A673 (cell line): ENCODE data around the gene MEG3. TPM values are rescaled to one million over a fixed set of nuclear protein-coding genes. Genes with fewer than 3 reads are reported as not detected.

ENCODE experiments used
- BruUV-seq: library from RNA; stranded (reverse); fragments of 400-500 nt; replicated peaks from 2 replicates; lab custom pipeline; 2021; lab: Mats Ljungman, UMichigan
- CTCF ChIA-PET: fragments of 300-600 bp; sonication (Branson Sonifier 250); formaldehyde crosslinking; loops from one replicate; lab custom pipeline; 2022; ENCODE audit warnings: antibody characterized with exemption; lab: Charles Lee
- POLR2A ChIA-PET: fragments of 300-600 bp; sonication (Branson Sonifier 250); formaldehyde crosslinking; loops from one replicate; lab custom pipeline; 2022; ENCODE audit warnings: antibody characterized with exemption; ENCODE audit not compliant: low non-redundant PET; lab: Charles Lee
- DNase-seq: peaks from one replicate; pipeline ENCODE4 v3.0.0-alpha.2; 2015; ENCODE audit warnings: low spot score
- H3K27ac ChIP-seq: fragments of 200-600 bp; sonication (generic); 2 replicates; pipeline ENCODE4 v1.5.1; 2016; ENCODE audit warnings: mixed run types, low read depth, mild to moderate bottlenecking, mixed read lengths, antibody characterized with exemption, low read length; ENCODE audit not compliant: poor library complexity, severe bottlenecking
- H3K27me3 ChIP-seq: fragments of 200-600 bp; sonication (generic); replicated peaks from 2 replicates; pipeline ENCODE4 v1.6.1; 2017; ENCODE audit warnings: mixed run types, low read depth, mild to moderate bottlenecking, mixed read lengths, antibody characterized with exemption, low read length; ENCODE audit not compliant: insufficient read depth, poor library complexity
- H3K36me3 ChIP-seq: fragments of 200-600 bp; sonication (generic); 2 replicates; pipeline ENCODE4 v1.6.1; 2016; ENCODE audit warnings: mixed run types, mild to moderate bottlenecking, mixed read lengths, antibody characterized with exemption, low read length; ENCODE audit not compliant: insufficient read depth, poor library complexity, severe bottlenecking
- H3K4me1 ChIP-seq: fragments of 200-600 bp; sonication (generic); 2 replicates; pipeline ENCODE4 v1.6.1; 2017; ENCODE audit warnings: mixed run types, mild to moderate bottlenecking, mixed read lengths, antibody characterized with exemption, low read length; ENCODE audit not compliant: insufficient read depth, poor library complexity, severe bottlenecking
- H3K4me3 ChIP-seq: fragments of 200-600 bp; sonication (generic); 2 replicates; pipeline ENCODE4 v1.5.1; 2016; ENCODE audit warnings: low read depth, mixed run types, mild to moderate bottlenecking, mixed read lengths, low read length; ENCODE audit not compliant: poor library complexity, severe bottlenecking
- H3K9me3 ChIP-seq: fragments of 200-600 bp; sonication (generic); 2 replicates; pipeline ENCODE4 v1.6.1; 2016; ENCODE audit warnings: mixed run types, low read depth, mild to moderate bottlenecking, mixed read lengths, antibody characterized with exemption, low read length; ENCODE audit not compliant: poor library complexity, severe bottlenecking
- CTCF ChIP-seq: fragments of 300-800, 200-600 bp; sonication (generic); conservative IDR thresholded peaks from 2 replicates; pipeline ENCODE4 v1.5.1; 2017; ENCODE audit warnings: low read depth, mild to moderate bottlenecking, antibody characterized with exemption, low read length, moderate library complexity, mixed read lengths
- EZH2 ChIP-seq: fragments of 200-600 bp; sonication (generic); IDR thresholded peaks from 2 replicates; pipeline ENCODE4 v1.6.1; 2017; ENCODE audit warnings: borderline replicate concordance, low read depth, mild to moderate bottlenecking, mixed read lengths, antibody characterized with exemption, low read length; ENCODE audit not compliant: poor library complexity, severe bottlenecking
- intact Hi-C: fragments of 100-400 bp; cut with micrococcal nuclease; formaldehyde crosslinking; loops from one replicate; pipeline ENCODE4 v1.10.0; 2022; ENCODE audit not compliant: unreplicated experiment
- total RNA-seq: library from RNA; stranded (reverse); gene quantifications from 2 replicates; pipeline ENCODE4 v1.2.3, GENCODE V29; 2021

MEG3 gene
- total RNA-seq, 1 experiment from 2014 or later: 58.7 TPM

GRCh38 chr14:100779691-100780080 lies 46.2 kb upstream of the MEG3 start:
- ChIA-PET POLR2A (no interaction called here), CTCF (no interaction called here)
- intact Hi-C loops: no loop called here
- no peaks in the 10 kb centered on the region for H3K36me3 ChIP-seq
- TF ChIP-seq EZH2 (no peak), CTCF (no peak)
- no peaks in the 10 kb centered on the region for H3K4me1 ChIP-seq
- no peak for DNase-seq
- no peak overlapping the region for H3K4me3 ChIP-seq
- H3K27me3 ChIP-seq: no peaks in the 10 kb centered on the region
- H3K27ac ChIP-seq: no peak overlapping the region
- BruUV-seq: no TSS peak
- no peaks in the 10 kb centered on the region for H3K9me3 ChIP-seq

- CTCF ChIA-PET: interaction anchor here (0.6 kb wide), 1 partner anchor 103 kb away, joined by 3 read pairs; no protein-coding TSS in a partner anchor
- BruUV-seq: no TSS peak
- DNase-seq: no peak
- no peak overlapping the region for H3K27ac ChIP-seq
- POLR2A ChIA-PET: no interaction called here
- no peak for TF ChIP-seq EZH2
- no peak for TF ChIP-seq CTCF
- no peaks in the 10 kb centered on the region for H3K27me3 ChIP-seq
- H3K9me3 ChIP-seq: no peaks in the 10 kb centered on the region
- H3K4me3 ChIP-seq: no peak overlapping the region
- no peaks in the 10 kb centered on the region for H3K4me1 ChIP-seq
- H3K36me3 ChIP-seq: no peaks in the 10 kb centered on the region
- intact Hi-C loops: no loop called here
Measured at GRCh38 chr14:100780246-100780645, 45.7 kb upstream of the MEG3 start.

- Histone ChIP-seq H3K4me1 (no peaks in the 10 kb centered on the region), H3K36me3 (no peaks in the 10 kb centered on the region), H3K9me3 (no peaks in the 10 kb centered on the region), H3K4me3 (no peak overlapping the region), H3K27ac (no peak overlapping the region), H3K27me3 (no peaks in the 10 kb centered on the region)
- ChIA-PET CTCF (interaction anchor here (0.6 kb wide), 1 partner anchor 103 kb away, joined by 3 read pairs; no protein-coding TSS in a partner anchor), POLR2A (no interaction called here)
- TF ChIP-seq CTCF (no peak), EZH2 (no peak)
- intact Hi-C loops: no loop called here
- DNase-seq: no peak
- no TSS peak for BruUV-seq
Measured at GRCh38 chr14:100780646-100781355, 45.1 kb upstream of the MEG3 start.
